Activated CD8-positive, alpha-beta memory T cell treated with anti-CD3 and anti-CD28 coated beads, Interleukin-2, amount 50 U/mL, for 4 hours (primary cell): Measurements from ENCODE around the gene CCDC167.
"Not testable (repeated sequence)": the region's sequence is repeated elsewhere in the genome, so short reads cannot be mapped to it uniquely, and the experiment has no call there.

ENCODE experiments used
- DNase-seq: peaks from one replicate; pipeline ENCODE4 v3.0.0-alpha.2; 2020

The CCDC167 gene

GRCh38 chr6:37460805-37461204, 38.9 kb downstream of the CCDC167 start:
- DNase-seq = no peak

DNA sequence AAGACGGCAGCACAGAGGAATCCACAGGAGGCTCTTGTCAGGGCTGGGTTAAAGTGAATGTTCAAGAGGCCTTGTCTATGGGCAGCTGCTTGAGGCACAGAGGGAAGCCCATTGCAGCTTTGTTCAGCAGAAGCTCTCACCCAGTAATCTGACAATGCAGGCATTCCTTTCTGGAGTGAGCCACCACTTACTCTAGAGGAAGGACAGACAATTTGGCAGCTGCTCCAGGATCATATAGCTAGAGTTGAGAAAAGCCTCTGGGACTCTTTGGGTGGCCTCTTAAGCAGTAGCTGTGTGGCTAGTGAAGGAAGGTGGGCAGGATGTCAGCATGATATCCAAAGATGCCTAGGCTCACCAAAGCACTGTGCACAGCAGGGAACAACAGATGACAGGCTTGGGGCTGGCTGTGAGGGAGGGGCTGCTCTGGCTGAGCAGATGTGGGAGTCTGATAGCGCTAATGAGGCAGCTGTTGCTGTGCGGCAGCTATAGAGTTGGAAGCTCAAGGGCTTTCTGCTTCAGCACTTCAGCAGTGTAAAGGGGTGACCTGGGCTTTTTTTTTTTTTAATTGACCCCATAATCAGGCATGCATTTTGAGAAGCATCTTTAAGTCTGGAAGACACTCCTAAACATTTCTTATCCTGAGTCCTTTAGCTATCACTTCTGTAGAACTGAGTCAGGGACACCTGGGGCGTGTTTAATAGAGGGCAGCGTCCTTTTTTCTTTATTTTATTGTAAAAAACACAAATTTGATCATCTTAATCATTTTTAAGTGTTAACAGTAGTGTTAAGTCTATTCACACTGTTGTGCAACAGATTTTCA, 39.5 kb downstream of the CCDC167 start:
- DNase-seq = no peak

DNA sequence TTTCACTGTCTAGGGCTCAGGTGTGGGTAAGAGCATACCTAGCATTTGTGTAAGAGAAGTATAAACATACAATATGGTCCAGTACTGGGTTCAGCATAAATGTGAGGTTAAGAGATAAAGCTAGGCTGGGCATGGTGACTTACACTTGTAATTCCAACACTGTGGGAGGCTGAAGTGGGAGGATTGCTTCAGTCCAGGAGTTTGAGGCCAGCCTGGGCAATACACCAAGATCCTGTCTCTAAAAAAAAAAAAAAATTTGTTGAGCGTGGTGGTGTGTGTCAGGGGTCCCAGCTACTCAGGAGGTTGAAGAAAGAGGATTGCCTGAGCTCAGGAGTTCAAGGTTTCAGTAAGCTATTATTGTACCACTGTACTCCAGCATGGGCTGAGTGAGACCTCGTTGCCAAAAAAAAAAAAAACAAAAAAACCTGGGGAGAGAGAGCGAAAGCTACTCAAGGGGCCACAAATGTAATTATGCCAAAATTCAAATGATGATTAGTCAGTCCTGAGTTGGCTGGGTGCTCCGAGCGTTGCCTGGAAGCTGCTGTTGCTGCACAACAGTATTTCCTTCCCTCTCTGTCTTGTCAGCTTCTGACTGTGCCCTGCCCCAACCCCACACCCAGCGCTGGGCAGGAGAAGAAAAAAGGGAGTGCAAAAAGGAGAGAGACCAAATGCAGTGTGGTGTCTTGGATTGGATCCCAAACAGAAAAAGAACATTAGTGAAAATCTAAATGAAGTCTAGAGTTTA, 42.7 kb downstream of the CCDC167 start:
- DNase-seq = no peak

GRCh38 chr6:37456126-37456525, 43.6 kb downstream of the CCDC167 start:
- DNase-seq = no peak

- no peak for DNase-seq
Observed at GRCh38 chr6:37454420-37455140, 45.1 kb downstream of the CCDC167 start.

DNA sequence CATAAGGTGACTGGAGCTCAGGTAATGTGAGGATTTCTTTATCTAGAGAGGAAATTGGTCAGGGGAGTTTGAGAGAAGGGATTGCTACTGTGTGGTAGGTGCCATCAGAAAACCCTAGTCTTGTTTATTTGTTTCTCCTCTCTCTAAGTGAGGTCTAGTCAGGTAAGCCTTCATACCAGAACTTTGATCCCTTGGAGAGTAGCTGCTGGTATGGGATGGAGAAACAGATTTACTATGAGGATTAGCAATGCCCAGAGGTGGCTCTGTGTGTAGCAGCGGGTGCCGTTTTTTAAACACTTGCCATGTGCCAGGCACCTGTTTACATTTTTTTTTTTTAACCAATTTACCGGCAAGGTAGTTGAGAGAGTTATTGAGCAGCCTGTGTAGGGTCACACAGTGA, 47.2 kb downstream of the CCDC167 start:
- DNase-seq = no peak

DNA sequence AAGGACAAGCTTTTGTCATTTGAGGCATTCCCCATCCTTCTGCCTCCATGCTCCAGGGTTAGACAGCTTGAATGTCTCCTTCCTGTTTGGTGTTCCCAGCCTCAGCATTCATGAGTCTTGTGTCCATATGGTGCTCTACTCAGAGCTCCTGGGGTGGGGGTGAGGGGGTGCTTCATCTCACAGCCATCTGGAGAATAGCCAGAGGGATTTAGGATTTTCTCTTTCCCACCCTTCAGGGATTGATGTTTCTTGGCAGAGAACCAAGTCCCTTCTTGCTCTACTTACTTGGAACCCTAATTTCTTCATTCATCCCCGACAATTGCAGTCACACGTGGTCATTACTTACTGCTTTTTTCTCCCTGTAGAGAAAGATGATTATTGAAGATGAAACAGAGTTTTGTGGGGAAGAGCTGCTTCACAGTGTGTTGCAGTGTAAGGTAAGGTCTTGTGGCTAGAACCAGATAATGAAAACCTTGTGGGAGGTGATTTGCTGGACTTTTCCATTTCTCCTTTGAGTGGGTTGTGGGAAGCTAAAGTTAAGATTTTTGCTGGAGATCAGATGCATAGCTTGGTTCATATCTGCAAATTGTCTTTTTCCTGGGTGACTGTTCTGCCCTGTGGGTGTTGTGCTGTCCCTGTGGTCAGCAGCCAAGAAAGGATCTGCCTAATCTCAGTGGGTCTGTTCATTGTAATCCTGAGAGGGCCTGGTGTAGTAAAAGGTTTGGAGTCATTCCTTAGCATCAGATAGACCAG, 48.1 kb downstream of the CCDC167 start:
- no peak for DNase-seq

- DNase-seq = no peak
Observed at GRCh38 chr6:37449984-37450383, 49.7 kb downstream of the CCDC167 start.

GRCh38 chr6:37443216-37443542, 56.5 kb downstream of the CCDC167 start:
- not testable (repeated sequence) for DNase-seq

DNA sequence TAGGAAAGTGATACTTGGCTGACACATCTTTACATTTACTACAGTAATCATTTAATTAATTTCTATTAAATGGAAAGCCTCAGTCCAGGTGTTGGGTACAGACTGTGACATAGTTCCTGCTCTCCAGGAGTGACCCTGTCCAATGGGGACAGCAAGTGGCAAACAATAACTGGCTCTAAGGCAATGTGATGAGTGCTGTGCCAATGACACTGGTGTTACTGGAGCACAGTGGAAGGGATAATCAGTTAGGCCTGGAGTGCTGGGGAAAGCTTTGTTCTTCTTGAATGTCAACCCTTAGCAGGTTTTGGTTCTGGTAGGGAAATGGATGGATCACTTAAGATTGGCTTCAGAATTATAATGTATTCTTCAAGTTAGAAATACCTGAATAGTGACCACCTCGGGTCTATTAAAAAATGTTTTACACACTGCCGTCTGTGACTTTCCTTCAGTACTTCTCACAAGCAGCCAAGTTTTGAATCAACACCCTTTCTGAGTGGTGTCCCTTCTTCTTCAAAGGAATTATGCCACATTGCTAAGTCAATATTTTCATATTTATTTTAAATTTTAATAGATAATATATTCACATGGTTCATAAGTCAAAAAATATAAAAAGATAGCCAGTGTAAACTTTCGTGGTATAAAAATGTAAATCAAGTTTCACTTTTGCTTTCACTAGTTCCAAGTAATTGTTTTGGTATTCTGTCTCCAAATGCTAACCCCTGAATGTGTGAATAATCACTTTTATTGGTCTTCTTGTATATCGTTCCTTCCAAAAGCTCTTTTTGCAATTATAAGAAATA, 57.1 kb downstream of the CCDC167 start:
- no peak for DNase-seq

GRCh38 chr6:37441651-37442050, 58.0 kb downstream of the CCDC167 start:
- DNase-seq = no peak

- no peak for DNase-seq
Observed at GRCh38 chr6:37438930-37439329, 60.8 kb downstream of the CCDC167 start.

DNA sequence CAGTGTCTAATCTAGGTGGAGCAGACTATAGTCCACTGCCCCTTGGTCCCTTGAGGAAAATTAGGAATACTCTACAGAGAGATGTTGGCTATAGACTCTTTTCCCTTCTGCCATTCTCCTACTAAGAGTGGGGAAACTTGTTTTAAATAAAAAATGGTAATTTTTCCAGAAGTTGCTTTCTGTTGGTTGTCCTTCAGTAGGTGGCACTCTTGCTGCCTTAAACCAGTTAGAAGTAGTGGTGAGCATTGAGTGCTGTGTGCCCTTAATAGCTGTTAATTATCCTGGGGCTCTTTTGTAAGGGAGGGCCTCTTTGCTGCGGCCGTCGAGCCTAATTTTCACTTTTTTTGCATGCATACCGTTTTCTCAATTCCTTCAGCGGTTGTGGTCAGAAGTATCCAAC, 63.9 kb downstream of the CCDC167 start:
- DNase-seq = no peak

DNA sequence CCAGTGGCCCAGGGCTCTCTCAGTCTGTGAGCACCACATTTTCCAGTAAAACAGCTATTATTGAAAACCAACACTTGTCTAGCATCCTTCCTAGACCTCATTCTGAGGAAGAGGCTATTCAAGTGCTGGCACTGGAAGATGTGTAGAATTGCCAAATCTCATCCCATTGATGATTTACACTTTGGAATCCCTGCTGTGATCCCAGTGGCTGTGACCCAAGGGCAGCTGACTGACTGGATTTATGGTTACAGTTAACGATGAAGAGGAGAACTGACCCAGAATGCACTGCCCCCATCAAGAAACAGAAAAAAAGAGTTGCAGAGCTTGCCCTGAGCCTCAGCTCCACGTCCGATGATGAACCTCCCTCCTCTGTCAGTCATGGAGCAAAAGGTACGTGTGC, 64.3 kb downstream of the CCDC167 start:
- DNase-seq = no peak

- peak; percentile 18 for DNase-seq
Observed at GRCh38 chr6:37433657-37434271, 65.9 kb downstream of the CCDC167 start.
